H1 (cell line): ENCODE results near the gene COL6A3. TPM values are rescaled to one million over a fixed set of nuclear protein-coding genes. Genes with fewer than 3 reads are reported as not detected.

Experiments used
- CTCF ChIA-PET: fragments of 300-600 bp; sonication (Branson Sonifier 250); formaldehyde crosslinking; loops from one replicate; lab custom pipeline; 2021; ENCODE audit not compliant: partially characterized antibody; lab: Charles Lee
- POLR2A ChIA-PET: fragments of 300-600 bp; sonication (Branson Sonifier 250); formaldehyde crosslinking; loops from one replicate; lab custom pipeline; 2021; ENCODE audit warnings: inconsistent platforms; ENCODE audit not compliant: partially characterized antibody; lab: Charles Lee
- DNase-seq, 2 experiments: peaks; one replicate each; pipeline versions ENCODE4 v3.0.0 to v3.0.0-alpha.2; 2010 to 2022; ENCODE audit warnings: low spot score in 2 of 2, low read depth in 1 of 2, mixed read lengths in 1 of 2
- FAIRE-seq: peaks from 2 replicates; lab custom pipeline; 2011; peaks lifted over from hg19 to GRCh38; lab: Jason Lieb, UNC
- H2AFZ ChIP-seq: 2 replicates; pipeline ENCODE4 v1.8.1; 2012; ENCODE audit warnings: low read length, inconsistent platforms
- H2AK5ac ChIP-seq: 2 replicates; pipeline ENCODE4 v1.6.1; 2013; ENCODE audit warnings: low read depth, low read length
- H2BK120ac ChIP-seq: replicated peaks from 2 replicates; pipeline ENCODE3; 2013; ENCODE audit warnings: low read depth, low read length, inconsistent platforms
- H2BK12ac ChIP-seq: 2 replicates; pipeline ENCODE4 v1.6.1; 2013; ENCODE audit warnings: low read depth, low read length
- H2BK15ac ChIP-seq: 2 replicates; pipeline ENCODE4 v1.6.1; 2013; ENCODE audit warnings: low read length
- H2BK20ac ChIP-seq: 2 replicates; pipeline ENCODE4 v1.6.1; 2013; ENCODE audit warnings: low read length
- H2BK5ac ChIP-seq: 2 replicates; pipeline ENCODE4 v1.6.1; 2013; ENCODE audit warnings: low read depth, low read length
- H3K14ac ChIP-seq: 2 replicates; pipeline ENCODE4 v1.6.1; 2013; ENCODE audit warnings: inconsistent platforms; ENCODE audit not compliant: insufficient read length
- H3K18ac ChIP-seq: 2 replicates; pipeline ENCODE4 v1.6.1; 2013; ENCODE audit warnings: low read length; ENCODE audit errors: extremely low read depth
- H3K23ac ChIP-seq: 2 replicates; pipeline ENCODE4 v1.6.1; 2013; ENCODE audit warnings: inconsistent platforms; ENCODE audit not compliant: insufficient read length
- H3K23me2 ChIP-seq: 2 replicates; pipeline ENCODE4 v1.6.1; 2013; ENCODE audit warnings: low read depth, low read length
- H3K27ac ChIP-seq: 2 replicates; pipeline ENCODE4 v1.6.1; 2011; ENCODE audit warnings: low read depth, low read length, inconsistent platforms
- H3K27me3 ChIP-seq, 4 experiments: replicated peaks in 1 of 4; 1 replicate in 1 of 4; 2 replicates in 3 of 4; pipeline versions ENCODE4 v1.6.1 to v1.8.1; 2011 to 2013; ENCODE audit warnings: low read length in 3 of 4, mild to moderate bottlenecking in 3 of 4, inconsistent platforms in 2 of 4, mixed read lengths in 2 of 4, moderate library complexity in 1 of 4; ENCODE audit not compliant: control insufficient read depth in 3 of 4, insufficient read depth in 3 of 4; ENCODE audit errors: extremely low read depth in 1 of 4
- H3K36me3 ChIP-seq, 4 experiments: 2 replicates each; pipeline versions ENCODE4 v1.6.1 to v1.8.1; 2011 to 2013; ENCODE audit warnings: mild to moderate bottlenecking in 4 of 4, low read length in 3 of 4, moderate library complexity in 2 of 4, control low read depth in 1 of 4, inconsistent platforms in 1 of 4; ENCODE audit not compliant: insufficient read depth in 4 of 4, control insufficient read depth in 2 of 4
- H3K4ac ChIP-seq: replicated peaks from 2 replicates; pipeline ENCODE3; 2013; ENCODE audit warnings: low read length, low read depth, mixed read lengths, inconsistent platforms; ENCODE audit not compliant: insufficient read length
- H3K4me1 ChIP-seq, 4 experiments: replicated peaks in 1 of 4; 1 replicate in 1 of 4; 2 replicates in 3 of 4; pipeline versions ENCODE4 v1.6.1 to v1.8.1; 2011 to 2013; ENCODE audit warnings: low read length in 3 of 4, inconsistent platforms in 2 of 4, mixed read lengths in 1 of 4; ENCODE audit not compliant: insufficient read depth in 4 of 4, control insufficient read depth in 3 of 4
- H3K4me2 ChIP-seq, 2 experiments: 2 replicates each; pipeline versions ENCODE4 v1.6.1 to v1.8.1; 2011 to 2013; ENCODE audit warnings: low read depth in 2 of 2, low read length in 2 of 2, control low read depth in 1 of 2, inconsistent platforms in 1 of 2, mild to moderate bottlenecking in 1 of 2; ENCODE audit not compliant: insufficient read depth in 1 of 2
- H3K4me3 ChIP-seq, 4 experiments: fragments of 200-600, 300-600 bp in 1 of 4; sonication (generic), shearing (Covaris generic), sonication (Bioruptor Twin) in 1 of 4; 2 replicates each; pipeline versions ENCODE4 v1.5.1 to v1.8.1; 2011 to 2016; ENCODE audit warnings: low read length in 4 of 4, low read depth in 3 of 4, control low read depth in 2 of 4, inconsistent platforms in 2 of 4, mild to moderate bottlenecking in 2 of 4, mixed read lengths in 1 of 4, moderate library complexity in 1 of 4; ENCODE audit not compliant: insufficient read depth in 2 of 4; ENCODE audit errors: extremely low read depth in 1 of 4
- H3K56ac ChIP-seq: replicated peaks from 2 replicates; pipeline ENCODE3; 2013; ENCODE audit warnings: low read depth, mild to moderate bottlenecking, mixed read lengths, low read length, inconsistent platforms; ENCODE audit not compliant: insufficient read length
- H3K79me1 ChIP-seq: 2 replicates; pipeline ENCODE4 v1.6.1; 2013; ENCODE audit warnings: low read depth, low read length, control low read depth
- H3K79me2 ChIP-seq, 2 experiments: 2 replicates each; pipeline versions ENCODE4 v1.6.1 to v1.8.1; 2012 to 2013; ENCODE audit warnings: low read length in 2 of 2, mild to moderate bottlenecking in 2 of 2, inconsistent platforms in 1 of 2; ENCODE audit not compliant: insufficient read depth in 2 of 2, control insufficient read depth in 1 of 2
- H3K9ac ChIP-seq, 4 experiments: replicated peaks in 1 of 4; 1 replicate in 1 of 4; 2 replicates in 3 of 4; pipeline versions ENCODE4 v1.6.1 to v1.8.1; 2011 to 2013; ENCODE audit warnings: low read depth in 3 of 4, low read length in 3 of 4, control low read depth in 2 of 4, mild to moderate bottlenecking in 2 of 4, moderate library complexity in 2 of 4, inconsistent platforms in 1 of 4; ENCODE audit errors: extremely low read depth in 1 of 4
- H3K9me3 ChIP-seq, 2 experiments: 2 replicates each; pipeline versions ENCODE4 v1.6.1 to v1.8.1; 2012 to 2013; ENCODE audit warnings: mild to moderate bottlenecking in 2 of 2, moderate library complexity in 2 of 2, control low read depth in 1 of 2, inconsistent platforms in 1 of 2, low read depth in 1 of 2, low read length in 1 of 2, mixed read lengths in 1 of 2; ENCODE audit not compliant: insufficient read depth in 2 of 2
- H4K20me1 ChIP-seq, 2 experiments: replicated peaks in 1 of 2; 2 replicates each; pipeline versions ENCODE3 to v1.8.1; 2011 to 2013; ENCODE audit warnings: inconsistent platforms in 2 of 2, low read length in 2 of 2, mild to moderate bottlenecking in 1 of 2; ENCODE audit not compliant: insufficient read depth in 2 of 2, control insufficient read depth in 1 of 2
- H4K5ac ChIP-seq: 2 replicates; pipeline ENCODE4 v1.6.1; 2013; ENCODE audit warnings: low read length, low read depth, mixed read lengths, inconsistent platforms; ENCODE audit not compliant: insufficient read length
- H4K8ac ChIP-seq: 2 replicates; pipeline ENCODE4 v1.8.0; 2013; ENCODE audit warnings: mild to moderate bottlenecking, moderate library complexity, low read length, inconsistent platforms; ENCODE audit not compliant: insufficient read depth; ENCODE audit errors: extremely low read depth
- H4K91ac ChIP-seq: replicated peaks from 2 replicates; pipeline ENCODE3; 2013; ENCODE audit warnings: low read length, mixed read lengths, inconsistent platforms; ENCODE audit not compliant: insufficient read length
- CBX5 ChIP-seq: fragments of 300-800, 300-1000 bp; sonication (generic); IDR thresholded peaks from 2 replicates; pipeline ENCODE4 v1.7.1; 2016; ENCODE audit warnings: antibody characterized with exemption, low read length, low read depth
- CBX8 ChIP-seq: fragments of 300-800, 300-1000 bp; sonication (generic); IDR thresholded peaks from 2 replicates; pipeline ENCODE4 v1.7.1; 2016; ENCODE audit warnings: low read depth, low read length, borderline replicate concordance
- CHD2 ChIP-seq: IDR thresholded peaks from 2 replicates; pipeline ENCODE4 v1.6.1; 2012; ENCODE audit warnings: low read length, improper control_type of control experiment
- NANOG ChIP-seq: IDR thresholded peaks from 2 replicates; pipeline ENCODE4 v1.6.1; 2011; ENCODE audit warnings: low read length, low read depth, mild to moderate bottlenecking, inconsistent platforms; ENCODE audit not compliant: insufficient read depth, poor library complexity, severe bottlenecking
- RAD21 ChIP-seq, 2 experiments: IDR thresholded peaks in 1 of 2; conservative IDR thresholded peaks in 1 of 2; 2 replicates each; pipeline ENCODE4 v1.6.1; 2011; ENCODE audit warnings: low read depth in 2 of 2, low read length in 2 of 2, improper control_type of control experiment in 1 of 2, inconsistent platforms in 1 of 2, mild to moderate bottlenecking in 1 of 2, moderate library complexity in 1 of 2
- RFX5 ChIP-seq: IDR thresholded peaks from 2 replicates; pipeline ENCODE4 v1.6.1; 2011; ENCODE audit warnings: low read depth, low read length, improper control_type of control experiment, borderline replicate concordance
- SIRT6 ChIP-seq: IDR thresholded peaks from one replicate; pipeline ENCODE4 v1.7.1; 2012; ENCODE audit warnings: low read length, inconsistent platforms
- SP2 ChIP-seq: IDR thresholded peaks from 2 replicates; pipeline ENCODE4 v1.6.1; 2012; ENCODE audit warnings: mild to moderate bottlenecking, low read length, inconsistent platforms
- WGBS, 2 experiments: shearing (Covaris generic) in 1 of 2; methylation state at CpG; one replicate each; pipeline versions ENCODE4 v1.1.6 to v1.1.7; 2013 to 2015; ENCODE audit warnings: low lambda C conversion rate in 2 of 2, mixed read lengths in 2 of 2, inconsistent platforms in 1 of 2, low coverage in 1 of 2, missing lambda C conversion rate in 1 of 2; ENCODE audit not compliant: insufficient replicate concordance in 2 of 2, insufficient coverage in 1 of 2, insufficient read length in 1 of 2; ENCODE audit errors: extremely low coverage in 1 of 2, missing lambda C conversion rate in 1 of 2; 5-methylcytosine and 5-hydroxymethylcytosine counted together
- polyA plus RNA-seq, 7 experiments: library from polyadenylated mRNA; depleted of rRNA in 3 of 7; stranded (reverse) in 5 of 7; unstranded in 2 of 7; fragments of >200 nt in 5 of 7; fragments of 200-250 nt in 2 of 7; gene quantifications; 1 replicate in 5 of 7; 2 replicates in 1 of 7; 4 replicates in 1 of 7; pipeline versions ENCODE4 v1.2.1 to v1.2.3, GENCODE V29; 2011 to 2013; ENCODE audit warnings: missing spikeins in 2 of 7, mixed read lengths in 2 of 7
- total RNA-seq: library from RNA; stranded (reverse); fragmentation: NEBNext Ultra II Directional; extraction: Animal tissue kit (Norgen Biotek cat#: 25700); gene quantifications from 2 replicates; pipeline ENCODE4 v1.2.1, GENCODE V29; 2021

Gene COL6A3
- total and polyA plus RNA-seq, 2 of the 8 experiments (the other 6 are each of a cell fraction or from before 2014, with no cell fraction given) = 1.2 to 3.4 TPM

- Histone ChIP-seq H3K4ac (no peak overlapping the region), H4K5ac (no peak overlapping the region), H3K4me2 (no peak overlapping the region), H3K4me1 (no peaks in the 10 kb centered on the region), H3K4me3 (no peak overlapping the region), H3K79me2 (no peaks in the 10 kb centered on the region), H3K27ac (no peak overlapping the region), H2BK5ac (no peak overlapping the region), H3K36me3 (no peaks in the 10 kb centered on the region), H3K18ac (peak overlapping the region; percentile 42; the same call in 1 of the 2 replicates), H4K91ac (no peak overlapping the region), H3K23me2 (no peaks in the 10 kb centered on the region), H4K20me1 (no peaks in the 10 kb centered on the region), H2AK5ac (no peak overlapping the region), H2BK20ac (no peak overlapping the region), H2BK12ac (no peak overlapping the region), H3K23ac (no peak overlapping the region), H2BK15ac (no peak overlapping the region), H3K56ac (no peak overlapping the region), H3K9ac (no peak overlapping the region), H3K14ac (no peak overlapping the region), H4K8ac (no peak overlapping the region), H2BK120ac (no peak overlapping the region), H3K27me3 (no peaks in the 10 kb centered on the region), H2AFZ (no peak overlapping the region), H3K79me1 (no peaks in the 10 kb centered on the region), H3K9me3 (no peaks in the 10 kb centered on the region)
- FAIRE-seq = no peak
- CTCF ChIA-PET = interaction anchor here (0.7 to 2.9 kb wide), 9 partner anchors 9 to 268 kb away, joined by 3 to 20 read pairs (median 3); no protein-coding TSS in a partner anchor
- WGBS, 2 experiments = 87% methylated on average over 11 of the region's 11 CpGs; no CpG with 5 or more reads in 1 of the 2 experiments
- no peak for TF ChIP-seq SP2
- TF ChIP-seq CHD2 = no peak
- no peak for TF ChIP-seq CBX8
- no peak for TF ChIP-seq RAD21 (IDR thresholded peaks at IDR 0.05 in 1 of 2, conservative IDR thresholded peaks at IDR 0.05 in 1 of 2; ENCODE audit: low read depth in 2 of 2, low read length in 2 of 2)
- TF ChIP-seq RFX5 = no peak
- no peak for TF ChIP-seq NANOG
- TF ChIP-seq CBX5 = no peak
- TF ChIP-seq SIRT6 = no peak
- DNase-seq = no peak
- POLR2A ChIA-PET = interaction anchor here (0.7 kb wide), 1 partner anchor 278 kb away, joined by 3 read pairs; no protein-coding TSS in a partner anchor
Measured at GRCh38 chr2:237403024-237403882, 10.7 kb downstream of the COL6A3 start.
